BJ (cell line): ENCODE results near the gene SLC24A1. TPM values are rescaled to one million over a fixed set of nuclear protein-coding genes. Genes with fewer than 3 reads are reported as not detected.

ENCODE experiments used
- CTCF ChIA-PET: fragments of 350-600 bp; formaldehyde crosslinking; extraction: SDS; loops from one replicate; lab custom pipeline; 2021; ENCODE audit warnings: antibody characterized with exemption, inconsistent platforms; lab: Yijun Ruan, JAX
- POLR2A ChIA-PET: fragments of 300-600 bp; sonication (Branson Sonifier 250); formaldehyde crosslinking; extraction: SDS; loops from one replicate; lab custom pipeline; 2021; ENCODE audit warnings: antibody characterized with exemption; lab: Charles Lee
- DNase-seq: peaks from one replicate; pipeline ENCODE4 v3.0.0-alpha.2; 2011; ENCODE audit warnings: low read depth
- H3K27me3 ChIP-seq: 2 replicates; pipeline ENCODE4 v1.6.0; 2011; ENCODE audit warnings: low read length; ENCODE audit not compliant: control insufficient read depth, insufficient read depth
- H3K36me3 ChIP-seq: 2 replicates; pipeline ENCODE4 v1.5.1; 2011; ENCODE audit warnings: low read length; ENCODE audit not compliant: control insufficient read depth, insufficient read depth
- H3K4me3 ChIP-seq: 2 replicates; pipeline ENCODE4 v1.5.1; 2011; ENCODE audit warnings: low read depth, mild to moderate bottlenecking, control low read depth, low read length
- CTCF ChIP-seq: IDR thresholded peaks from 2 replicates; pipeline ENCODE4 v1.5.1; 2011; ENCODE audit warnings: low read depth, mild to moderate bottlenecking, control low read depth, inconsistent platforms, low read length, moderate library complexity; ENCODE audit not compliant: insufficient read depth
- polyA plus RNA-seq: library from polyadenylated mRNA; depleted of rRNA; stranded (reverse); fragments of >200 nt; gene quantifications from 2 replicates; pipeline ENCODE4 v1.2.3, GENCODE V29; 2011

Gene SLC24A1
- polyA plus RNA-seq, 1 experiment: 7.0 TPM

- H3K4me3 ChIP-seq: no peak overlapping the region
- ChIA-PET CTCF (interaction anchor here (0.8 to 4.5 kb wide), 18 partner anchors 8 to 270 kb away, joined by 3 to 45 read pairs (median 6); partner anchors contain the start of gene SLC24A1), POLR2A (no interaction called here)
- DNase-seq: no peak
- TF ChIP-seq CTCF: no peak
- no peaks in the 10 kb centered on the region for H3K27me3 ChIP-seq
- H3K36me3 ChIP-seq: 0 out of 2 replicates have a peak, but pooled peaks cover 2% of the 10 kb centered on the region
Measured at GRCh38 chr15:65639509-65639908, 17.8 kb downstream of the SLC24A1 start.

- peaks cover 2% of the 10 kb centered on the region; the same call in 1 of the 2 replicates for H3K36me3 ChIP-seq
- TF ChIP-seq CTCF: no peak
- POLR2A ChIA-PET: no interaction called here
- no peaks in the 10 kb centered on the region for H3K27me3 ChIP-seq
- DNase-seq: no peak
- CTCF ChIA-PET: interaction anchor here (0.9 to 4.5 kb wide), 5 partner anchors 13 to 215 kb away, joined by 3 to 33 read pairs (median 6); no protein-coding TSS in a partner anchor
- no peak overlapping the region for H3K4me3 ChIP-seq
Measured at GRCh38 chr15:65641768-65642475, 20.2 kb downstream of the SLC24A1 start.

GRCh38 chr15:65642594-65642993 lies 20.9 kb downstream of the SLC24A1 start:
- no peaks in the 10 kb centered on the region for H3K27me3 ChIP-seq
- peaks cover 2% of the 10 kb centered on the region; the same call in 1 of the 2 replicates for H3K36me3 ChIP-seq
- no peak for TF ChIP-seq CTCF
- POLR2A ChIA-PET: no interaction called here
- no peak overlapping the region for H3K4me3 ChIP-seq
- no peak for DNase-seq
- CTCF ChIA-PET: interaction anchor here (1.1 to 1.4 kb wide), 4 partner anchors 11 to 214 kb away, joined by 3 to 8 read pairs (median 4); no protein-coding TSS in a partner anchor

- Histone ChIP-seq H3K36me3 (peaks cover 2% of the 10 kb centered on the region; the same call in 1 of the 2 replicates), H3K4me3 (no peak overlapping the region), H3K27me3 (no peaks in the 10 kb centered on the region)
- ChIA-PET POLR2A (no interaction called here), CTCF (interaction anchor here (1.0 to 1.6 kb wide), 3 partner anchors 9 to 213 kb away, joined by 3 read pairs; no protein-coding TSS in a partner anchor)
- no peak for TF ChIP-seq CTCF
- DNase-seq: no peak
Measured at GRCh38 chr15:65644282-65644681, 22.5 kb downstream of the SLC24A1 start.

GRCh38 chr15:65645392-65645791 lies 23.7 kb downstream of the SLC24A1 start:
- ChIA-PET CTCF (interaction anchor here (1.2 to 4.8 kb wide), 4 partner anchors 6 to 179 kb away, joined by 3 to 45 read pairs (median 3); partner anchors contain the start of gene INTS14), POLR2A (no interaction called here)
- TF ChIP-seq CTCF: no peak
- H3K27me3 ChIP-seq: no peaks in the 10 kb centered on the region
- H3K4me3 ChIP-seq: no peak overlapping the region
- H3K36me3 ChIP-seq: peaks cover 2% of the 10 kb centered on the region; the same call in 1 of the 2 replicates
- DNase-seq: no peak
